Activated CD4-positive, alpha-beta T cell treated with anti-CD3 and anti-CD28 coated beads, Interleukin-2, Interleukin-4, amounts not matched to agents 100 ng/mL and 50 ng/mL, durations not matched to agents 16 hours and 8 hours (primary cell): ENCODE data around the gene CIRBP.

Experiments
- DNase-seq: peaks from one replicate; pipeline ENCODE4 v3.0.0-alpha.2; 2020; ENCODE audit warnings: low spot score

Gene CIRBP

DNA sequence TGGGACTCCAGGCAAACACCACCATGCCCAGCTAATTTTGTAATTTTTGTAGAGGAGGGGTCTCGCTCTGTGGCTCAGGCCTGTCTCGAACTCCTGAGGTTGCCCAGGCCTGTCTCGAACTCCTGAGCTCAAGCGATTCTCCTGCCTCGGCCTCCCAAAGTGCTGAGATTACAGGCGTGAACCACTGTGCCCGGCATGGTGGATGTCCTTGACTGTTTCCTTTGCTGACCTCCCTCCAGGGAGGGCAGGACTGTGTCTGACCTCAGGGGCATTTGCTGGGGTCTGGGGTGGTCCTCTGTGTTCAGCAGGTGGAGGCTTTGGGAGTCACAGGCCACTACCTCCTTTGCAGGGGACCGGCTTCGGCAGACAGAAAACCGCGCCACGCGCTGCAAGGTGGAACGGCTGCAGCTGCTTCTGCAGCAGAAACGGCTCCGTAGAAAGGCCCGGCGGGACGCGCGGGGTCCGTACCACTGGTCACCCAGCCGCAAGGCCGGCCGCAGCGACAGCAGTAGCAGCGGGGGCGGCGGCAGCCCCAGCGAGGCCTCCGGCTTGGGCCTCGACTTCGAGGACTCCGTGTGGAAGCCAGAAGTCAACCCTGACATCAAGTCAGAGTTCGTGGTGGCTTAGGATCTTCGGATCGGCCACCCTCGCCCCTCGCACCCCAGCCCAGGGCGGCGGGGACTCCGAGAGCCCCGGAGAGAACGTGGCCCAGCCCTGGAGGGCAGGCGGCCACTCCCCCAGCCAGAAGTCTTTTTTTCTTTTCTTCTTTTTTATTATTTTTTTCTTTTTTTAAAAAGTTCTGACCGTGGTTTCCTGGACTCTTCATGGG, 12.3 kb upstream of the CIRBP start:
- no peak for DNase-seq

- DNase-seq: no peak
Observed at GRCh38 chr19:1257475-1258162, 11.5 kb upstream of the CIRBP start.

- no peak for DNase-seq
Observed at GRCh38 chr19:1258163-1258492, 11.0 kb upstream of the CIRBP start.

GRCh38 chr19:1258707-1259205, 10.4 kb upstream of the CIRBP start:
- no peak for DNase-seq

DNA sequence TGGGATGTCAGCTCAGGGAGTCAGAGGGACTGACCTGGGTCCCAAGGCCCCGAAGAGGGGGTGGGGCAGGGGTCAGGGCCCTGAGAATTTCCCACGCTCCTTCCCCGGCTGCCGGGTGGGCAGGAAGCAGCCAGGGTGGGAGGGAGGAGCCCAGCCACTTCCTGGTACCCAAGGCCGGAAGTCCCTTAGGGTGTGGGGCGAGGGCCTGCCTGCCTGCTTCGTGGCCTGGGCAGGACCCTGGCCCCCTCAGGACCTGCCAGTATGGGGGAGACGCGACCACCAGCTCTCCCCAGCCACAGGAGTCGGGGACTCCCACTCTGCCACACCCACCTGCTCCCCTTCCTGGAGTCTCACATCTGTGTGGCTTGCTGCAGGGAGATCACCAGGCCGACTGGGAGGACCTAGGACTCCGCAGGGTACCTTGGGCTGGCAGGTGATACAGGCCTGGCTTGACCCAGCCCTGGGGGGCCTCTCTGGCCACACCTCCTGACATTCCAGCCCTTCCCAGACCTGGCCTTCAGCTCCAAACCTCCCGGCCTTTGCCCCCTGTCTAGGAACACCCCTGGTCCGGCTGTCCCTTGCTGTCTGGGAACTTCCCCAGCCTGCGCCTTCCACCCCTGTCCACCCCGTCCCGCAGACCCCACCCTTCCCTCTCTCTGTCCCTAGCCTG, 9.8 kb upstream of the CIRBP start:
- DNase-seq: peak; percentile 77

DNA sequence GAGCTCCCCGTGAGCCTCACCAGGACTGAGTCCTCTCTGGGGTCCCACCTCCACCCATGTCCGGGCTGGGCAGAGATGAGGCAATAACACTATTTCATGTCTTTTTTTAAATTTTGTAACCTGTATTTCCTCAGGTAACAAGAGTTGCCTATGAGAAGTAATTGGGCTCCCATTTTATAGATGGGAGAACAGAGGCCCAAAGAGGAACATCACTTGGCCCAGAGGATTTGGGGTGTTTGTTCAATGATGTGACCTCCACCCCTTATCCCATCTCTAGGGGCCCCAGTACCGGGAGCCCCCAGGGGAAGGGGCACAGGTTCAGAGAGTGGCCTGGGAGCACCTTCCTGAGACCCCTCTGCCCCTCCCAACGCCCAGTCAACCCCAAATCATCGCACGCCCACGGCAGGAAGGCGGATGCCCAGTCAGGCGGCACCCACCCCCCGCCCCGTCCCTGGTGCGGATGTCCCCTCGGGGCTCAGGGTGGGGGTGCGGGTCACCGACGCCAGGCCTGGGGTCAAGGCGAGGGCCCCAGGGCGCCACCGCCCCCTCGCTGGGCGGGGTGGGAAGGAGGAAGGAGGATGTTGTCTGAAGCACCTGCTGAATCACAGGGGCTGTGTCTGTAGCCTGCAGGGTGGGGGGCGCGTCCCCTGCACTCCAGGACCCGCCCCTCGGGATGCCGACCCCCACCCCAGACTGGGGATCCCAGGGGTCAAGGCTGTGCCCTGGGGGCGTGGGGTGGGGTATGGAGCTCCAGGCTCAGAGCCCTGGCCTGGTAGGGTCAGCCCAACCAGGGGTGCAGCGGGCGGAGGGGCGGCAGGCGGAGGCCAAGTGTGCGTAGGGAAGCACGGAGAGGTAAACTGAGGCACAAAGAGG, 9.0 kb upstream of the CIRBP start:
- DNase-seq: no peak

DNA sequence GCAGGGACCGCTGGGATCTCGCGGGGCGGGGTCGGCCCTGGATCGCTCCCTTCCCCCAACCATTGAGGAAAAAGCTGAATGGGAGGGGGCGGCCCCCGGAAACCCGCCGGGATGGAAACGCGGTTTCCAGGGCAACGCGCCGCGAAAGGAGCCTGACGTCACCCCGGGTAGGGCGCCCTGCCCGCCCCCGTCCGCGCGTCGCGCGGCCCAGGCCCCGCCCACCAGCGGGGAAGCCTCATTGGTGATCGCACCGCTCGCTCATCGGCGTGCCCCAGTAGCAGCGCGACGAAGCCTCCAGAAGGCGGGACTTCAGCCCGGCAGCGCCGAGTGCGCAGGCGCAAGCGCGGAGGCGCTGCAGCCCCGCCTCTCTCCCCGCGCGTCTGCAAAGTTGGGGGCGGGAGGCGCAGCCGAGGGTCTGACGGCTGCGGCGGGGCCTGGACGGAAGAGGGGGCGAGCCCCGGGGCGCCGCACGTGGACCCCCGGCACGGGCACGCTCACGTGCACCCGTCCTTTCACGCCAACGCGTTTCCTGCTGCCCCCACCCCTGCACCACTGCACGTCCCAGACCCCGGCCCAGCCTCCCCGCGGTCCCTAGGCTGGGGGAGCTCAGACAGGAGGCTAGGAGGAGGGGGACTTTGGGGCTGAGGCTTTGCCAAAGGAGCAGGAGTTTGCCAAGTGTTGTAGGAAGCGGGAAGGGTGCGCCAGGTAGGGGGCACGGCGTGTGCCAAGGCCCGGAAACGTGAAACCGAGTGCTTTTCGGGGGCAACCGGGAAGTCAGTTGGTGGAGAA, 8.2 kb upstream of the CIRBP start:
- DNase-seq: peak; percentile 98

- no peak for DNase-seq
Observed at GRCh38 chr19:1261538-1261797, 7.7 kb upstream of the CIRBP start.

DNA sequence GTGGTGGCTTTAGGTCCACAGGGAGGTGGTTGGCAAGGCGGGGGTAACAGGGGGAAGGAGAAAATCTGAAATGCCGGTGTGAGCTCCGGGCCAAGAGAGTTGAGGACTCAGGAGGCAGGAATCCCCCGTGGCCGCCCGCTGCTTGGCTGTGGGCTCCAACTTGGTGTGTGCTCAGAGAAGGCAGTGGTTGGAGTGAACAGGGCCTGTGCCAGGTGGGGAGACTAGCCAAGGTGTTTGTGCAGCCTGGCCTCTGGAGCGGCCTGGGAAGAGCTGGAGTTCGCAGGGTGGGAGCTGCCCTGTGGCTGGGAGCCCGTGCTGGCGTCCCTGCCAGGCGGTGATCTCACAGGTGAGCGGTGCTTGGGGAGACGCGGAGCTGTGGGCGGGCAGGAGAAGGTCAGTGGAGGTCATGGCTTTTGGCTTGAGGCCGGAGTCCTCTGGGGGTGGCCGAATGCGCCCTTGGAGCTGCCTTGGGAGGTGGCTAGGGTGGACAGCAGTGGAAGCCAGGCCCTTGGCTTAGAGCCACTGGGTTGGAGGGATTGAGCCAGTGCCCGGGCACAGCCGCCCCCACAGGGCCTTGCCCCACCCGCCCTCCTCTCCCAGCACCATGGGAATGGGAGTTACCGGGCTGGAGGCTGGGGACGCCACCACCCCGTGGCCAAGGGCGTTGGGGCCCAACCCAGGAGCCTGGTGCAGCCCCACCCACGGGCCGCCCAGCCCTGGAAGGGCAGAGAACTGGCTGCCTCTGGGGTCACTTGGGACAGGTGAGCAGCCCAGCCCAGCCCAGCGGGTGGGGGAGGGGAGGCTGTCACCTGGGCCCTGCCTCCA, 7.1 kb upstream of the CIRBP start:
- DNase-seq: no peak

- no peak for DNase-seq
Observed at GRCh38 chr19:1262623-1263123, 6.5 kb upstream of the CIRBP start.

DNA sequence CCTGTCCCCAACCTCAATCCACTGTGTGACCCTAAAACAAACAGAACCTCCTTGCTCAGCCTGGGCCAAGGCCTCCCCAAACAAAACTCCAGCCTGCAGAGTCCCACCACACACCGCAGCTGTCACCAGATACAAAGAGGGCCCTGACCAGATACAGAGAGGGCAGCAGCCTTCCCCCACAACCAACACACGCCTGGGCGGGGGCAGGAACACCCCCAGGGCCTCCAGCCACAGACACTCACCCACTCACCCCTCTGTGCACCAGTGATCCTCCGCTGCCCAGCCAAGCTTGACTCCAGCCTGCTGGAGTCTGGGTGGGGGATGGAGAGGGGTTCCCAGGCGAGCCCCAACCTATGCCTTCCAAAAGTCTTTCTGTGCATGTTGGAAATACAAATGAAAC, 5.9 kb upstream of the CIRBP start:
- DNase-seq: no peak

DNA sequence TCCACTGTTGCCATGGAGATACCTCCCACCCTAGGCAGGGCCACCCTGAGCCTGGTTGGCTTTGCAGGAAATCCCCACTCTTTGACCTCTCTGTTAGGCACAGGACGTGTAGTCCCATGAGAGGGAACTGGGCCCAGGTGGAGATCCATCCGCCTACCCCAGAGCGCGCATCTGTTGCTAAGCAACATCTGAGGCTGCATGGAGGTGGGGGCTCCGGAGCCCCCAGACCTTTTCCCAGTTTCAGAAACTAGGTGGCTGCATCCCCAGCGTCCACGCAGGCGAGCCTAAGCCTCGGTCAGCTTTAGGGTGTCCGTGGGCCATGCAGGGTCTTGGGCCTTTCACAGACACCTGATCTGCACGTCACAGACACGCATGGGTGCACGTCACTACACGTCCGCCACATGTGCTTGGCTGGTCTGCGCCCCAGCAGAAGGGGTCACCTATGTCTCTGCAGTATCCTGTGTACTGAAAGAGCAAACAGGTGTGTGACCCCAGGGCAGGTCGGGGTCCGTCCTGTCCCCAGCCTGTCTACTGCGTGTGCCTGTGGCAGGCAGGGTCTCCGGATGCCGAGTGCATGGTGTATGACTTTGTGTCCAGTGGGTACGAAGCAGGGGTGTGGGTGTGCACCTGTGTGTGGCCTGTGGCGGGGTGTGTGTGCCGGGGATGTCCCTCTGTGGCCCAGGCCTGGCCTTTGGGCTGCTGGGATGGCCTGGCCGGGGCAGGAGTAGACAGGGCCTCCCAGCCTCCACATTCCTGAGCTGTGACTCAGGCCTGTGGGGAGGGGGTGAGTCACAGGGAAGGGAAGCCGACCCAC, 4.1 kb upstream of the CIRBP start:
- no peak for DNase-seq

- no peak for DNase-seq
Observed at GRCh38 chr19:1265615-1266128, 3.5 kb upstream of the CIRBP start.

GRCh38 chr19:1266129-1266915, 2.8 kb upstream of the CIRBP start:
- peak; percentile 90 for DNase-seq

GRCh38 chr19:1266916-1267476, 2.1 kb upstream of the CIRBP start:
- no peak for DNase-seq

GRCh38 chr19:1267477-1268225, 1.5 kb upstream of the CIRBP start:
- DNase-seq: no peak
